Large intestine (tissue), 3 donors: ENCODE results near the gene ABCA9. TPM values are rescaled to one million over a fixed set of nuclear protein-coding genes. Genes with fewer than 3 reads are reported as not detected.

Experiments
- DNase-seq, 2 donors: peaks; one replicate each; pipeline versions ENCODE4 v3.0.0 to v3.0.0-alpha.2; 2013
- H3K27ac ChIP-seq: one replicate; pipeline ENCODE4 v1.5.1; 2013; ENCODE audit warnings: low read length
- H3K27me3 ChIP-seq: 2 replicates; pipeline ENCODE4 v1.6.1; 2013; ENCODE audit warnings: low read length; ENCODE audit not compliant: control insufficient read depth, insufficient read depth
- H3K36me3 ChIP-seq: 2 replicates; pipeline ENCODE4 v1.6.1; 2013; ENCODE audit warnings: low read length; ENCODE audit not compliant: control insufficient read depth, insufficient read depth
- H3K4me1 ChIP-seq: one replicate; pipeline ENCODE4 v1.6.1; 2013; ENCODE audit warnings: low read length; ENCODE audit not compliant: control insufficient read depth, insufficient read depth
- H3K4me3 ChIP-seq: one replicate; pipeline ENCODE4 v1.5.1; 2013; ENCODE audit warnings: low read length
- H3K9me3 ChIP-seq: one replicate; pipeline ENCODE4 v1.6.1; 2013; ENCODE audit warnings: mild to moderate bottlenecking, low read depth, low read length, moderate library complexity; ENCODE audit not compliant: control insufficient read depth
- WGBS: methylation state at CpG from one replicate; pipeline ENCODE4 v1.1.5; 2013; ENCODE audit warnings: low lambda C conversion rate; ENCODE audit not compliant: insufficient coverage; 5-methylcytosine and 5-hydroxymethylcytosine counted together
- polyA plus RNA-seq: library from polyadenylated mRNA; unstranded; fragments of 120-200 nt; gene quantifications from one replicate; pipeline ENCODE4 v1.2.1, GENCODE V29; 2013

Gene ABCA9
- polyA plus RNA-seq, 1 donor, result 2.1 TPM

GRCh38 chr17:68939195-68939594, 121.5 kb downstream of the ABCA9 start:
- WGBS, result no CpG with 5 or more reads among the region's 3 CpGs
- no peak for DNase-seq
- no peak overlapping the region for H3K4me3 ChIP-seq
- H3K36me3 ChIP-seq, result no peaks in the 10 kb centered on the region
- no peaks in the 10 kb centered on the region for H3K27me3 ChIP-seq
- H3K9me3 ChIP-seq, result no peaks in the 10 kb centered on the region
- no peak overlapping the region for H3K27ac ChIP-seq
- H3K4me1 ChIP-seq, result no peaks in the 10 kb centered on the region

- peak; percentile 66 to 86 for DNase-seq
- Histone ChIP-seq H3K27ac (peak overlapping the region; percentile 67), H3K36me3 (no peaks in the 10 kb centered on the region), H3K4me1 (no peaks in the 10 kb centered on the region), H3K27me3 (no peaks in the 10 kb centered on the region), H3K9me3 (no peaks in the 10 kb centered on the region), H3K4me3 (no peak overlapping the region)
- WGBS, result 80% methylated on average over 1 of the region's 8 CpGs
Observed at GRCh38 chr17:68937890-68938514, 122.7 kb downstream of the ABCA9 start.

- no peaks in the 10 kb centered on the region for H3K9me3 ChIP-seq
- no peaks in the 10 kb centered on the region for H3K27me3 ChIP-seq
- no peak overlapping the region for H3K4me3 ChIP-seq
- H3K4me1 ChIP-seq, result no peaks in the 10 kb centered on the region
- WGBS, result no CpG with 5 or more reads among the region's 4 CpGs
- no peak for DNase-seq
- H3K27ac ChIP-seq, result no peak overlapping the region
- no peaks in the 10 kb centered on the region for H3K36me3 ChIP-seq
Observed at GRCh38 chr17:68927516-68927915, 133.2 kb downstream of the ABCA9 start.

- Histone ChIP-seq H3K4me3 (no peak overlapping the region), H3K9me3 (no peaks in the 10 kb centered on the region), H3K4me1 (no peaks in the 10 kb centered on the region), H3K27ac (no peak overlapping the region), H3K27me3 (no peaks in the 10 kb centered on the region), H3K36me3 (no peaks in the 10 kb centered on the region)
- no peak for DNase-seq
- 94% methylated on average over 4 of the region's 9 CpGs for WGBS
Observed at GRCh38 chr17:68924793-68925720, 135.7 kb downstream of the ABCA9 start.

Other genes with a start within 250 kb of the ABCA9 start
- gene ABCA8, start 105.5 kb downstream of the ABCA9 start, polyA plus RNA-seq, result 16.8 TPM
- 1.6 TPM for gene ABCA6, start 81.0 kb upstream of the ABCA9 start, polyA plus RNA-seq
- 7.5 TPM for gene ABCA10, start 167.9 kb upstream of the ABCA9 start, polyA plus RNA-seq